Hypothalamus (tissue), 51 donors: ENCODE measurements around the gene KIAA2012.

Experiments used
- DNase-seq, 51 donors: peaks; one replicate each; lab custom pipeline; 2025; lab: John Stamatoyannopoulos, UW

The KIAA2012 gene

GRCh38 chr2:202040079-202040844 is 32.8 kb upstream of the KIAA2012 start:
- DNase-seq: no peak

GRCh38 chr2:202042444-202042843 is 30.6 kb upstream of the KIAA2012 start:
- no peak for DNase-seq

GRCh38 chr2:202043475-202043874 is 29.6 kb upstream of the KIAA2012 start:
- DNase-seq: no peak

- no peak for DNase-seq
Observed at GRCh38 chr2:202044777-202045176, 28.3 kb upstream of the KIAA2012 start.

GRCh38 chr2:202046572-202046971 is 26.5 kb upstream of the KIAA2012 start:
- DNase-seq: no peak

- DNase-seq: no peak
Observed at GRCh38 chr2:202049092-202049728, 23.8 kb upstream of the KIAA2012 start.

- no peak for DNase-seq
Observed at GRCh38 chr2:202049840-202050239, 23.2 kb upstream of the KIAA2012 start.

GRCh38 chr2:202050652-202051051 is 22.4 kb upstream of the KIAA2012 start:
- no peak for DNase-seq

- DNase-seq: peak in 8 of 51 donors; percentile 5 to 49 (median 12)
Observed at GRCh38 chr2:202051499-202052161, 21.4 kb upstream of the KIAA2012 start.

- no peak for DNase-seq
Observed at GRCh38 chr2:202052235-202052634, 20.8 kb upstream of the KIAA2012 start.

- DNase-seq: no peak
Observed at GRCh38 chr2:202054679-202055078, 18.4 kb upstream of the KIAA2012 start.

GRCh38 chr2:202056611-202057010 is 16.4 kb upstream of the KIAA2012 start:
- no peak for DNase-seq

GRCh38 chr2:202060218-202060617 is 12.8 kb upstream of the KIAA2012 start:
- no peak for DNase-seq

- DNase-seq: no peak
Observed at GRCh38 chr2:202061695-202062094, 11.4 kb upstream of the KIAA2012 start.

- DNase-seq: peak in 23 of 51 donors; percentile 2 to 84 (median 30)
Observed at GRCh38 chr2:202064171-202064880, 8.7 kb upstream of the KIAA2012 start.

GRCh38 chr2:202064881-202065230 is 8.2 kb upstream of the KIAA2012 start:
- DNase-seq: peak in 1 of 51 donors; percentile 54

GRCh38 chr2:202065876-202066275 is 7.2 kb upstream of the KIAA2012 start:
- no peak for DNase-seq

GRCh38 chr2:202066875-202067274 is 6.2 kb upstream of the KIAA2012 start:
- DNase-seq: no peak

- no peak for DNase-seq
Observed at GRCh38 chr2:202067589-202067988, 5.5 kb upstream of the KIAA2012 start.

- DNase-seq: no peak
Observed at GRCh38 chr2:202069170-202070067, 3.6 kb upstream of the KIAA2012 start.
